Right renal cortex interstitium (tissue), 3 donors: Measurements from ENCODE around the gene SLC5A3. TPM values are rescaled to one million over a fixed set of nuclear protein-coding genes. Genes with fewer than 3 reads are reported as not detected.

Experiments used
- DNase-seq, 3 donors: peaks; one replicate each; pipeline ENCODE4 v3.0.0-alpha.2; 2013; ENCODE audit warnings: low read depth in 3 of 3, low spot score in 2 of 3
- polyA plus RNA-seq, 3 donors: library from polyadenylated mRNA; unstranded; fragments of 120-200 nt; gene quantifications; one replicate each; pipeline ENCODE4 v1.2.1, GENCODE V29; 2013; ENCODE audit not compliant: insufficient read length in 3 of 3

Gene SLC5A3
- polyA plus RNA-seq = 10 to 100 TPM; 41.1 to 44.5 (median 43.4) TPM

GRCh38 chr21:34073032-34073748, at the start of gene SLC5A3, which contains the start of gene MRPS6:
TSS of gene SLC5A3 (plus strand) at chr21:34073578. CDS start at chr21:34095199, 21,621 bp downstream.
TSS of gene MRPS6 (plus strand) at chr21:34073578. CDS start at chr21:34073701, 123 bp downstream.
- peak; percentile 70 to 77 (median 77) for DNase-seq

- DNase-seq = no peak
These were observed 49.5 kb upstream of the SLC5A3 start for GRCh38 chr21:34023691-34024373.

GRCh38 chr21:34024374-34024693, 49.0 kb upstream of the SLC5A3 start:
- no peak for DNase-seq

- DNase-seq = no peak
These were observed 45.5 kb upstream of the SLC5A3 start for GRCh38 chr21:34027721-34028461.

GRCh38 chr21:34029743-34030528, 43.4 kb upstream of the SLC5A3 start:
- peak in 2 of 3 donors; percentile 52 to 61 for DNase-seq

GRCh38 chr21:34031835-34032370, 41.5 kb upstream of the SLC5A3 start:
- DNase-seq = no peak

- peak in 1 of 3 donors; percentile 40 for DNase-seq
These were observed 38.9 kb upstream of the SLC5A3 start for GRCh38 chr21:34034369-34035014.

- DNase-seq = no peak
These were observed 37.6 kb upstream of the SLC5A3 start for GRCh38 chr21:34035619-34036354.

GRCh38 chr21:34037009-34037795, 36.2 kb upstream of the SLC5A3 start:
- DNase-seq = peak in 1 of 3 donors; percentile 15

GRCh38 chr21:34039678-34040382, 33.5 kb upstream of the SLC5A3 start:
- DNase-seq = no peak

- DNase-seq = no peak
These were observed 30.6 kb upstream of the SLC5A3 start for GRCh38 chr21:34042735-34043134.

GRCh38 chr21:34043333-34043732, 30.0 kb upstream of the SLC5A3 start:
- no peak for DNase-seq

GRCh38 chr21:34046917-34047316, 26.5 kb upstream of the SLC5A3 start:
- DNase-seq = no peak

- no peak for DNase-seq
These were observed 25.5 kb upstream of the SLC5A3 start for GRCh38 chr21:34047835-34048234.

- DNase-seq = no peak
These were observed 21.2 kb upstream of the SLC5A3 start for GRCh38 chr21:34052171-34052570.

- DNase-seq = no peak
These were observed 19.1 kb upstream of the SLC5A3 start for GRCh38 chr21:34054259-34054658.

GRCh38 chr21:34055615-34056014, 17.8 kb upstream of the SLC5A3 start:
- no peak for DNase-seq

- no peak for DNase-seq
These were observed 11.4 kb upstream of the SLC5A3 start for GRCh38 chr21:34061983-34062382.
